T-helper 2 cell treated with Interferon-gamma antibody and Interleukin-4, amounts not matched to agents 100 ng/mL and 5 ng/mL, for 36 hours (primary cell): ENCODE measurements around the gene DRC7. TPM values are rescaled to one million over a fixed set of nuclear protein-coding genes. Genes with fewer than 3 reads are reported as not detected.

Source experiments
- intact Hi-C: fragments of 100-400 bp; cut with micrococcal nuclease; formaldehyde crosslinking; loops from one replicate; pipeline ENCODE4 v1.15.1; 2023
- total RNA-seq: library from RNA; stranded (reverse); gene quantifications from 2 replicates; pipeline ENCODE4 v1.2.3, GENCODE V29; 2022

The DRC7 gene
- total RNA-seq, 1 donor from 2014 or later, result not detected

DNA sequence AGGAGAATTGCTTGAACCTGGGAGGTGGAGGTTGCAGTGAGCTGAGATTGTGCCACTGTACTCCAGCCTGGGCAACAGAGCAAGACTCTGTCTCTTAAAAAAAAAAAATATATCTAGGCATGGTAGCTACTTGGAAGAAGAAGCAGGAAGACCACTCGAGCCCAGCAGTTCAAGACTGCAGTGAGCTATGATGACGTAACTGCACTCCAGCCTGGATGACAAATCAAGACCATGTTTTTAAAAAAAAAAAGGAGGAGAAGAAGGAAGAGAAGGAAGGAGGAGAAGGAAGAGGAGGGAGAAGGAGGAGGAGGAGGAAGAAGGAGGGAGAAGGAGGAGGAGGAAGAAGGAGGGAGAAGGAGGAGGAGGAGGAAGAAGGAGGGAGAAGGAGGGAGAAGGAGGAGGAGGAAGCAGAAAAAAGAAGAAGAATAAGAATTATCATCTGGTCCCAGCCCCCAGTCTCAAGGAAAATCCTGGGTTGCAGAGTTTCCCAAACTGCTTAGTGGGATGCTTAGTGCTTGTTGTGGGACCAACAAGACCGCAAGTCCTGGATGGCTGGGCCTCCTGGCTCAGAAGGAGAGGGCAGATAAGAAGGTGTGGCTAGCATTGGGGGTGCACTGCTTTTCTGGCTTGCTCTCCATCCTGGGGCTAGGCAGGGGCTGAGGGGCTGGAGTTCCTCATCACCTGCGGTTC, 3.7 kb upstream of the DRC7 start:
- intact Hi-C loops, result no loop called here

DNA sequence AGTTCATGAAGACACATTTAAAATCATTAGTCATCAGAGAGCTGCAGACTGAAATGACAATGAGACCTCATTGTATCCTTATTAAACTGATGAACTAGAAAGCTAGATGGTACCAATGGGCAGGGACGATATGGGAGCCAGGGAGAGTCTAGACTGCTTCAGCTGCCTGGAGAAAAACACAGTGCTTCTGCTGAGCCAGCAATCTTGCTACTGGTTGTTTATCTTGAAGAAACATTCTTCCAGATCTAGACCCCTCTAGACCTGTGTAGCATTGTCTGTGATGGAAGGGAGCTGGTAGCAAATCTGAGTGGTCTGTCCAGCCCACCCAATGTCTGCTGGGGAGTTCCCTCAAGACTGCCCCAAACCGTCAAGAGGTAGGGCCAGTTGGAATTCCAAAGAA, 2.0 kb upstream of the DRC7 start:
- intact Hi-C loops, result no loop called here

DNA sequence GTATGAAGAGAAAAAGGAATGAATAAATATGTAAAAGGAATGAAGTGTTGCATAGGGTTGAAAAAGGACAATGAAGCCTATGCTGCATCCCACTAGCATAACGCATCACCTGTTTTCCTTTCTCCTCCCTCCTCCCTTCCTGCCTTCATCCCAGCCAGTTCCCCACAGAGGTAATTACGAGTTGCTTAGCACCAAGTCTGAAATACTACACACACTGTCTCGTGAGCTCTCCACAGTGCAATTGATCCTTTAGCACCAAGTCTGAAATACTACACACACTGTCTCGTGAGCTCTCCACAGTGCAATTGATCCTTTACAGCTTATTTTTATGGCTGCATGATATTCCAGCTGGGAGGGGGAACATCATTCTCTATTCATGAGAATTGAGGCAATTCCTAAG, 1.1 kb upstream of the DRC7 start:
- intact Hi-C loops, result no loop called here

DNA sequence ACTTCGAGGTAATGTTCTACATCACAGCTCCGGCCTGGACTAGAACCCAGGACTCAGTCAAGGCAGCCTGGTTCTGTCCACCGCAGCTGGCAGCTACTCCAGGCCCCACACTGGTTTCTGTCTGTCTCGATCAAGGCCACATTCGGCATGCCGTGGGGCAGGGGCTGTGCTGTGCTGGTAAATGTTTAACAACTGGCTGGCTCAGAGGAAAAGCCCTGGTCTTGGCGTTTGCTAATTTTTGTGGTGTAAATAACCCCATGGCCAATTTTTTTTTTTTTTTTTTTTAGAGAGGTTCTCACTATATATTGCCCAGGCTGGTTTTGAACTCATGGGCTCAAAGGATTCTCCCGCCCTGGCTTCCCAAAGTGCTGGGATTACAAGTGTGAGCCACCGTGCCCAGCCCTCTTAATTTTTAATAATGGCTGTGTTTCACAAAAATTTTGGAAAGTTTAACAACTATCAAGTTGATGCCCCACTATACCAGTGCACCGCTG, 328 bp upstream of the DRC7 start:
- intact Hi-C loops, result no loop called here

DNA sequence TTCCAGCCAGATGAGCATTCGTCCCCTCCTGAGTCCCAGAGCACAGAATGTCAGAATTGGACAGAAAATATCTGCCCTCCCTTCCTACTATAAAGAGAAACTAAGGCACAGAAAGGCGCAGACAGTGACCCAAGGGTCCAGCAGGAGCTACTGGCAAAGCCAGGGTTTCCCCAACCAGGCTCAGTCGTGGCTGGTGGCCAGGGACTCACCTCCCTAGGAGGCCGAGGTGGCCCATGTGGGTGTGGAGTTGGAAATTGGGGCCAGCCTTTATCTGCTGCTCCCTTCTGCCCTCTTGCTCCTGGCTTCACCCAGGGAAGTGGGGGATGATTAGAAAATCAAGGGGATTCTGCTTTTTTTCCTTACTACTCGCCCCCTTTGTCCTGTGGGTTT, 1.1 kb downstream of the DRC7 start:
- intact Hi-C loops, result no loop called here

DNA sequence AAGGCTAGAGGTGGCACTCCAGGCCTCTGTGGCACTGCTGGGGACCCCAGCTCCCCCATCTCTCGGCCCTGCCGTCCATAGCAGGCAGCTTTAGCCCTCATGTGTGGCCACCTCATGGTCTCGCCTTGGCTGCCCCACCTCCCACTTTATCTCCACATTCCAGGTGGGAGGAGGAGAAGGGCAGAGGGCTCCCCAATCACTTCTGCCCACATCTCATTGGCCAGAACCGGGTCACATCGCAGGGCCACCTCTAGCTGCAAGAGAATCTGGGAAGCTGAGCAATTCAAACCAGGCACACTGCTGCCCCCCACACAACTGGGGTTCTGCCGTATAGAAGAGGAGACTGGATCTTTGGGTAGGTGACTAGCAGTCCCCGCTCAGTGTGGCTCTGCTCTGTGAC, 1.6 kb downstream of the DRC7 start:
- intact Hi-C loops, result no loop called here

DNA sequence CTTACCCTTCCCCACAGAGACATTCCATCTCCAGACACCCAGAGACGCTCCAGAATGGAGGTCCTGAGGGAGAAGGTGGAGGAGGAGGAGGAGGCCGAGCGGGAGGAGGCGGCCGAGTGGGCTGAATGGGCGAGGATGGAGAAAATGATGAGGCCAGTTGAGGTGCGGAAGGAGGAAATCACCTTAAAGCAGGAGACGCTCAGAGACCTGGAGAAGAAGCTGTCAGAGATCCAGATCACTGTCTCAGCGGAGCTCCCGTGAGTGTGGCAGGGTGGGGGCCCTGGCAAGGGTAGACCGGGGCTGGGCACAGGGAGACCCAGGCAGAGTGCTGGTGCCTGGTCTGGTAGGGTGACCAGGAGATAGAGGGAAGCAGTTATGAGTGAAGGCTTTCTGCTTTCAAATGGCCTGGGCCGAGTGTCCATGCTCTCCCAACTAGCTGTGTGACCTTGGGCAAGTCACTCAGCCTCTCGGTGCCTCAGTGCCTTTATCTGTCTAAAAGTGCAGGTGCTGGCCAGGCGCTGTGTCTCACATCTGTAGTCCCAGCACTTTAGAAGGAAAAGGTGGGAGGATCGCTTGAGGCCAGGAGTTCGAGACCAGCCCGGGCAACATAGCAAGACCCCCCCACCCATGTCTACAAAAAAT, 3.4 kb downstream of the DRC7 start:
- intact Hi-C loops, result no loop called here

DNA sequence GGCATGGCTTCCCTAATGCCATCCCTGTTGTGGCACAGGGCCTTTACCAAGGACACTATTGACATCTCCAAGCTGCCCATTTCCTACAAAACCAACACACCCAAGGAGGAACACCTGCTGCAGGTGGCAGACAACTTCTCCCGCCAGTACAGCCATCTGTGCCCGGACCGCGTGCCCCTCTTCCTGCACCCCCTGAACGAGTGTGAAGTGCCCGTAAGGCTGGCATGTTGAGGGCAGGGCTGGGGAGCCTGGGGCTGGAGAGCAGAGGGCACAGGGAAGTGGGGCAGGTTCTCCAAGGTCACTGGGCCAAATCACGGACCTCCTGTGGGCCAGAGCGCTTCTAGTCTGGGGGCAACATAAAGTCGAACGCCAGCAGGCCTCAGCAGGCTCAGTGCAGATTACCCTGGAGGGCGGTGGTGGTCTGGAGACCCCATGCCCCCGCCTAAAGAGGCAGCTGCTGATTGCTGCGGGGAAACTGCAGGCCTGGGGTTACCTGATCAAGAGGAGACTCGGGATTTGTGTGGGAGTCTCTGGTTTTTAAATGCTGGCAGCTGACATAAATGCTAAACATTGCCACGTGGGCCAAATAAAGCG, 4.3 kb downstream of the DRC7 start:
- intact Hi-C loops, result no loop called here

DNA sequence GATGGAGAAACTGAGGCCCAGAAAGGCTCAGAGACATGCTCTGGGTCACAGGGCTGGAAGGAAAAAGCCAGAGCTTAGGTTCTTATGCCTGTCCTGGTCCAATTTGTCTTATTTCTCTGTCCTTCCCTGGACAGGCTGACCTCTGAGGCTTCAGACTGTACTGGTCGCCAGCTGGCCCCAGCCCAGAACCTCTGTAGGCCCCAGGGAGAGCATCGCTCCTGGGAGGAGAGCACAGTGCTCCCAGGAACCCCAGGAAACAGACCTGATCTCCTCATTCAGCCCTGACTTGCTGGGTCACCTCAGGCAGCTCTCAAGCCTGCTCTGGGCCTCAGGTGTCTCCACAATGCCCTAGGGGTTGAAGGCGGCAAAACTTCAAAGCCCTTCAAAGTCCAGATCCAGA, 4.9 kb downstream of the DRC7 start:
- intact Hi-C loops, result no loop called here

DNA sequence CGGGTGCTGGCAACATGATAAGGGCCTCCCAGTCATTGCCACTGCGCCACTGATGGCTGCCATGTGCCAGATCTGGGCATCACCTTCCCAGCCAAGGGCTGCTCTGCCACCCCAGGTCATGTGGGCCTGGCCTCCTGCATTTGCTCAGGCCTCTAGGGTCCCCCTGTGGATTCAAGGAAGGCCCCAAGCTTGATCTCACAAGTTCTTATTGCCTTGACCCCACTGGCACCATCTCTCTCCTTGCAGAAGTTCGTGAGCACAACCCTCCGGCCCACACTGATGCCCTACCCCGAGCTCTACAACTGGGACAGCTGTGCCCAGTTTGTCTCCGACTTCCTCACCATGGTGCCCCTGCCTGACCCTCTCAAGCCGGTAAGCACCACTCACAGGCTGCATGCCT, 5.3 kb downstream of the DRC7 start:
- intact Hi-C loops, result no loop called here

DNA sequence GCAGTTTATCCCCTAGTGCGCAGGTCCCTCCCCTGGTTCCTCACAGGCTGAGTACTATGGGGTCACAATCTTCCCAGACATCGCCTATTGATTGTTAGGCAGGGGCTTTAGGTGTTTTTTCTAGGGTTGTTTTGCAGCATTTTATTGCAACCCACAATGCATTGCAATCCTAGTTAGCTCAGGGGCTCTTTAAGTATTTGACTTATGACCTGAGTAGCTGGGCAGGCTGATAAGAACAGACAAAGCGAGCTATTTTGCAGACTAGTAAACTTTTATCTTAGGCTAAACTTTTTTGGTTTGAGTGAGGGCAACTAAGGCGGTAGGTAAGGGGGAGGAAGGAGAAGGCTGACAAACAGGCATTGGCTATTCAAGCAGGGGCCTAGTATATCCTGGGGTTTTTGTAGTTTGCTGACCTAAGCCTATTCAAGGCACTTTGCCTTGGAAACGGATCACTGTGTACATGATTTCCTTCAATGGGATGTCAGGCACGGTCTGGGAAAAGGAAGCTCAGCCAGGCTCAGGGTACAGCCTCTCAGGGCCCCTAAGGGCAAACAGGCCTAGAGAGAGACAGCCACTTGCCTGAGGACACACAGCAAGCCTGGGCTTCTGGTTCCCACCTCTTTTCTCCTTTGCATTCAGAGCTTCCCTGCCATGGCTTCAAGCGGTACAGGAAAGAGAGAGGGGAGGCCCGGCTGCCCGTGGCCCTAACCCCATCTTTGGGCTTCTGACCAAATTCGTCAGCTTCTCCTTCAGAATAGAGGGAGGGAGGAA, 6.4 kb downstream of the DRC7 start:
- intact Hi-C loops, result no loop called here

DNA sequence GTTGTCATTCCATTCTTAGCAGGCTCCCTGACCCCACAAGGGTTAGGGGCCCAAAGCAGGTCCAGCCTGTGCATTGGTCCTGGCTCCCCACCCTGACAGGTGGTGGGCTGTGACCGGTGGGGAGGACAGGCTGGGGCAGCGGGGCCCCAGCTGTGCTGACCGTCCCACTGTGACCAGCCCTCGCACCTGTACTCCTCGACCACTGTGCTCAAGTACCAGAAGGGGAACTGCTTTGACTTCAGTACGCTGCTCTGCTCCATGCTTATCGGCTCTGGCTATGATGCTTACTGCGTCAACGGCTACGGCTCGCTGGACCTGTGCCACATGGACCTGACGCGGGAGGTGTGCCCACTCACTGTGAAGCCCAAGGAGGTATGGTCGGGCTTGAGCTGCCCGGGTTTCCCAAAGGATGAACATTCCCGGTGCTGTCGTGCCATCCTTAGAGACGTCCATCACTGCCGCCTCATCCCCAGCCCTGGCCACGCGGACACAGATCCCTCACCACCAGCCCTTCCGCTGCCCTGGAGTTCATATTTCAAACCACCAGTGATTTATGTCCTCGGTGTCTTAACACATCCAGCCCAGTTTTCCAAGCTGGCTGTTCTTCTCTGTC, 7.3 kb downstream of the DRC7 start:
- intact Hi-C loops, result no loop called here

DNA sequence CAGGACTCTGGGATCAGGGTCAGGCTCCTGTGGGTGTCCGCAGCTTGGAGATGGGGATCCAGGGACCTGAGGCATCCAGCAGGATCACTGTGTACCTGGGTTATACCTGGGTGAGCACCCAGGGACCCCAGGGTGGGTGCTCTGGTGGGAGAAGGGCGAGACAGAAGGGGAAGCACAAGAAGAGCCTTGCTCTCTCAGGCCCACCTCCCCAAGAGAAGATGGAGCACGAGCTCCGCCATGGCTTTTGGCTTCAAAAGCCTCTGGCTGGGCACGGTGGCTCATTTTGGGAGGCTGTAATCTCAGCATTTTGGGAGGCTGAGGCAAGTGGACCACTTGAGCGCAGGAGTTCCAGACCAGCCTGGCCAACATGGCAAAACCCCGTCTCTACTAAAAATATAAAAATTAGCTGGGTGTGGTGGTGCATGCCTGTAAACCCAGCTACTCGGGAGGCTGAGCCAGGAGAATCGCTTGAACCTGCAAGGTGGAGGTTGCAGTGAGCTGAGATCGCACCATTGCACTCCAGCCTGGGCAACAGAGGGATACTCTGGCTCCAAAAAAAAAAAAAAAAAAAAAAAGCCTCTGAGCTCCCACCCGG, 8.9 kb downstream of the DRC7 start:
- intact Hi-C loops, result no loop called here

DNA sequence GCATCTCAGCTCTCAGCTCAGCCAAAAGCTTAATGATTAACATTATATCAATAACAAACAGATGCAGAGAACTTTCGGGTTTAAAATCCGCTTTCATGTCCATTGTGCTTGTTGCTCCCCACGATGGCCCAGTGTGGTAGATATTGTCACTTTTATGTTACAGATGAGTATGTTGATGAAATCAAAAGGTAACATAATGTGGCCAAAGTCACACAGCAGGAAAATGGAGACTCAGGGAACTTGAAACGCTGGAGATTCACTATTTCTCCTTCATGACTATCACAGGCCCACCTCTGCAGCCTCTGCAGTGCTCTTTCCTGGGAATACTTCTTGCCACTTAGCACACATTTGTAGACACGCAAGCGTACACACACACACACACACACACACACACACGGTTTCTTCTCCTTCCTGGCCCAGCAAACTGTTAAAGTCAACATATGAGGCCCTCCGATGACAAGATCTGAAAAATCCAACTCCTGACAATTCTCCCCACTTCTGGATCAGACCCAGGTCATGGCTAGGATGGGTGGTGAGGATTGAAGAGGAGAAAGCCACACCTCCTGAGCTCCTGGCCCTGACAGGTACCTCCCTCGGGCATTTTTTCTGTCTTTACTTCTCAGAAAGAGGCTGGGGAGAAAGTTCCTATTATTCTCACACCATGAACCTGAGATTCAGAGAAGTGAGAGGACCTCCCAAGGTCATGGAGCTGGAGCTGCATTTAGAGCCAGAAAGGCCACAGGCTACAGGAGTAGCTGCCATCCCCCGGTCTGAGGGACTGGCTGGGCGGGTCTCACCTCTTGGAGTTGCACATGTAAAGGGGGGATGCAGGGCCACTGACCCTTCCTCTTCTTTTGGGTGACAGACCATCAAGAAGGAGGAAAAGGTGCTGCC, 9.7 kb downstream of the DRC7 start:
- intact Hi-C loops, result no loop called here

DNA sequence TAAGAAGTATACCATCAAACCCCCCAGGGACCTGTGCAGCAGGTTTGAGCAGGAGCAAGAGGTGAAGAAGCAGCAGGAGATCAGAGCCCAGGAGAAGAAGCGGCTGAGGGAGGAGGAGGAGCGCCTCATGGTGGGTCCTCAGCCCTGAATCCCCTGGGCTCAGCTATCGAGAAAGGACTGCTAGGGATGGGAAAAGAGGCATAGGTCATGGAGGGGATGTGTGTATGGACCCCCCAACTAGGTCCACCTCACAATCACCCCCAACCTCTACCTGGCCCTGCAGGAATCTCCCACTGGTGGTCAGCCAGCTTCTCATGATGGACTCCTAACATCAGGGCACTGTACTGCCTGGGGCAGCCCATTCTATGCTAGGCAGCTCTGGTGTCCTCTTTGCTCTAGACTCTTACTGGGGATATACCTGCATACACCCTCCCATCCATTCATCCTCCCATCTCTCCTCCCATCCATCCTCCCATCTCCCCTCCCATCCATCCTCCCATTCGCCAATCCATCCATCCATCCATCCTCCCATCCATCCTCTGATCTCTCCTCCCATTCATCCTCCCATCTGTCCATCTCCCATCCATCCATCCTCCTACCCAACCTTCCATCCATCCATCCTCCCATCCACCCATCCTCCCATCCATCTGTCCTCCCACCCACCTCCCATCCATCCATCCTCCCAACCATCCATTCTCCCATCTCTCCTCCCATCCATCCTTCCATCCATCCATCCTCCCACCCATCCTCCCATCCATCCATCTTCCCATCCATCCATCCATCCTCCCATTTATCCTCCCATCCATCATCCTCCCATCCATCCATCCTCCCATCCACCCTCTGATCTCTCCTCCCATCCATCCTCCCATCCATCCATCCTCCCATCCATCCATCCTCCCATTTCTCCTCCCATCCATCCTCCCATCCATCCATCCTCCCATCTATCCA, 10.6 kb downstream of the DRC7 start:
- intact Hi-C loops, result no loop called here

DNA sequence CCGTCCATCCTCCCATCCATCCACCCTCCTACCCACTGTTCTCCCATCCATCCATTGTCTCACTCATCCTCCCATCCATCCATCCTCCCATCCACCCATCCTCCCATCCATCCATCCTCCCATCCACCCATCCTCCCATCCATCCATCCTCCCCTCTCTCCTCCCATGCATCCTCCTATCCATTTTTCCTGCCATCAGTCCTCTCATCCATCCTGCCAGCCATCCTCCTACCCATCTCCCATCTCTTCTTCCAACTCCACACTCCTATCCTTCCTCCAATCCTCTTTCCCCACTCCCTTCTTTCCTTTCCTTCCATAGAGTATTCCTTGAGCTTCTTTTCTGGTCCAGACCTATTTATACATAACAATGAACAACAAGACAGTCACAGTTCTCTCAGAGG, 12.1 kb downstream of the DRC7 start:
- intact Hi-C loops, result no loop called here

DNA sequence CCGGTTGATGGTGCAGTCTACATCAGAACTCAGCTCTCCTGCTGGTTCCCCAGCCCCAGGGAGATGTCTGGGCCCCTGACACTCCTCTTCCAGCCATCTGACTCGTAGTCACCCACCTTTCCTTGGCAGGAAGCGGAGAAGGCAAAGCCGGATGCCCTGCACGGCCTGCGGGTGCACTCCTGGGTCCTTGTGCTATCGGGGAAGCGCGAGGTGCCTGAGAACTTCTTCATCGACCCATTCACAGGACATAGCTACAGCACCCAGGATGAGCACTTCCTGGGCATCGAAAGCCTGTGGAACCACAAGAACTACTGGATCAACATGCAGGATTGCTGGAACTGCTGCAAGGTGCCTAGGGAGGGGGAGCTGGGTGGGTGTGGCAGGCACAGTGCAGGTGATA, 12.7 kb downstream of the DRC7 start:
- intact Hi-C loops, result no loop called here

DNA sequence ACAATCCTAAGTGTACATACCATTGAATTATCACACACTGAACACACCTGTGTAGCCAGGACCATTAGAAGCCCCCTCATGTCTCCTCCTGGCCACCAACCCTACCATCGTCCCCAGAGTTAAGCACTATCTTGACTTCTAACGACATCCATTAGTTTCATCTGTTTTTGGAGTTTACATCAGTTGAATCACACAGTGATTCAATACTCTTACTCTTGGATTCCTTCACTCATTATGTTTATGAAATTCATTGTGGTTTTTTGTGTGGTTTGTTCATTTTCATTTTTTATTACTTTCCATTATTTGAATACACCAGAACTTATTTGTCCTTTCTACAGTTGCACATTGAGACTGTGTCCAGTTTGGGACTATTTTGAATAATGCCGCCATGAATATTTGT, 13.6 kb downstream of the DRC7 start:
- intact Hi-C loops, result no loop called here

DNA sequence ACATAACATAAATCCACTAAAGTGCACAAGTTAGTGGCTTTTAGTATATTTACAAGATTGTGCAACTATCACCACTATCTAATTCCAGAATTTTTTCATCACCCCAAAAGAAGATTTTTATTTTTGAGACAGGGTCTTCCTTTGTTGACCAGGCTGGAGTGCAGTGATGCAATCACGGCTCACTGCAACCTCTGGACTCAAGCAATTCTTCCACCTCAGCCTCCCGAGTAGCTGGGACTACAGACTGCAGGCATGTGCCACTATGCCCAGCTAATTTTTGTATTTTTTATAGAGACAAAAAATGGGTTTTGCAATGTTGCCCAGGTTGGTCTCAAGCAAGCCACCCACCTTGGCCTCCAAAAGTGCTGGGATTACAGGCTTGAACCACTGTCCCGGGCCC, 15.1 kb downstream of the DRC7 start:
- intact Hi-C loops, result no loop called here
